ENCODE results near the gene MAP2K3. TPM values are rescaled to one million over a fixed set of nuclear protein-coding genes. Genes with fewer than 3 reads are reported as not detected.
"Not testable (repeated sequence)": the region's sequence is repeated elsewhere in the genome, so short reads cannot be mapped to it uniquely, and the experiment has no call there.

Gene MAP2K3
- total and polyA plus RNA-seq, 2 experiments from 2014 or later, result 42.6 to 119 TPM

GRCh38 chr17:21349358-21350050 lies 65.0 kb downstream of the MAP2K3 start:
- 62 to 63% methylated on average over 5 of the region's 6 CpGs for WGBS, 2 experiments (ENCODE audit: low coverage in 1 of 2, low lambda C conversion rate in 2 of 2, missing lambda C conversion rate in 2 of 2)
- H3F3A ChIP-seq (ENCODE audit: insufficient read depth); H3K27ac ChIP-seq; H3K36me3 ChIP-seq (ENCODE audit: low read depth); H2AFZ ChIP-seq; in situ Hi-C loops (cut with MboI); H3K4me1 ChIP-seq (ENCODE audit: insufficient read depth); H3K9me3 ChIP-seq (ENCODE audit: low read depth); H3K9ac ChIP-seq; H3K9me2 ChIP-seq (ENCODE audit: insufficient read depth); H3K4me3 ChIP-seq; DNase-seq; H4K20me1 ChIP-seq (ENCODE audit: insufficient read depth); H3K4me2 ChIP-seq (ENCODE audit: unreplicated experiment); H3K79me2 ChIP-seq (ENCODE audit: insufficient read depth); H3K27me3 ChIP-seq (replicated peaks; ENCODE audit: insufficient read depth): not testable (repeated sequence)

- DNase-seq, result not testable (repeated sequence)
Observed at GRCh38 chr17:21350495-21350894, 66.0 kb downstream of the MAP2K3 start.

GRCh38 chr17:21351366-21352065 lies 67.0 kb downstream of the MAP2K3 start:
- DNase-seq, result no peak
- Histone ChIP-seq H3K9me3 (ENCODE audit: low read depth) (no peaks in the 10 kb centered on the region), H3F3A (ENCODE audit: insufficient read depth) (no peaks in the 10 kb centered on the region), H3K27ac (no peak overlapping the region), H3K79me2 (ENCODE audit: insufficient read depth) (no peaks in the 10 kb centered on the region), H3K4me1 (ENCODE audit: insufficient read depth) (peaks cover 3% of the 10 kb centered on the region; the same call in 1 of the 2 replicates), H3K4me3 (no peak overlapping the region), H2AFZ (no peak overlapping the region), H3K36me3 (ENCODE audit: low read depth) (no peaks in the 10 kb centered on the region), H3K27me3 (replicated peaks; ENCODE audit: insufficient read depth) (0 out of 2 replicates have a peak, but pooled peaks cover 4% of the 10 kb centered on the region), H3K9ac (no peak overlapping the region), H3K4me2 (ENCODE audit: unreplicated experiment) (no peak overlapping the region), H3K9me2 (ENCODE audit: insufficient read depth) (no peaks in the 10 kb centered on the region), H4K20me1 (ENCODE audit: insufficient read depth) (no peaks in the 10 kb centered on the region)
- no peak for TF ChIP-seq EZH2phosphoT487 (IDR thresholded peaks at IDR 0.05; ENCODE audit: insufficient read depth, low read depth)
- no peak for TF ChIP-seq EZH2 (IDR thresholded peaks at IDR 0.05; ENCODE audit: insufficient read depth, poor library complexity, severe bottlenecking)
- in situ Hi-C loops (cut with MboI), result no loop called here
- 63 to 65% methylated on average over 3 of the region's 3 CpGs for WGBS, 2 experiments (ENCODE audit: low coverage in 1 of 2, low lambda C conversion rate in 2 of 2, missing lambda C conversion rate in 2 of 2)

More at GRCh38 chr17:21350495-21350894, 66.0 kb downstream of the MAP2K3 start:
- H3K9ac ChIP-seq; H3K9me3 ChIP-seq (ENCODE audit: low read depth); H3F3A ChIP-seq (ENCODE audit: insufficient read depth); H3K79me2 ChIP-seq (ENCODE audit: insufficient read depth); H3K9me2 ChIP-seq (ENCODE audit: insufficient read depth); H3K4me1 ChIP-seq (ENCODE audit: insufficient read depth); H3K27ac ChIP-seq; H3K36me3 ChIP-seq (ENCODE audit: low read depth); H3K4me3 ChIP-seq; H3K27me3 ChIP-seq (replicated peaks; ENCODE audit: insufficient read depth); in situ Hi-C loops (cut with MboI); H3K4me2 ChIP-seq (ENCODE audit: unreplicated experiment); H4K20me1 ChIP-seq (ENCODE audit: insufficient read depth); H2AFZ ChIP-seq: not testable (repeated sequence)
- 70 to 88% methylated on average over 15 to 17 of the region's 19 CpGs for whole genome bisulfite sequencing, 2 experiments (ENCODE audit: low coverage in 1 of 2, low lambda C conversion rate in 2 of 2, missing lambda C conversion rate in 2 of 2)

GRCh38 chr17:21352221-21352980 lies 67.9 kb downstream of the MAP2K3 start:
- H3K27me3 ChIP-seq (replicated peaks; ENCODE audit: insufficient read depth), result 0 out of 2 replicates have a peak, but pooled peaks cover 4% of the 10 kb centered on the region
- H3K4me1 ChIP-seq (ENCODE audit: insufficient read depth), result peaks cover 3% of the 10 kb centered on the region; the same call in 1 of the 2 replicates
- no peak for DNase-seq
- H3K9me3 ChIP-seq (ENCODE audit: low read depth), result no peaks in the 10 kb centered on the region
- no peaks in the 10 kb centered on the region for H3K9me2 ChIP-seq (ENCODE audit: insufficient read depth)
- H3K27ac ChIP-seq, result no peak overlapping the region
- no peaks in the 10 kb centered on the region for H3F3A ChIP-seq (ENCODE audit: insufficient read depth)
- no peak overlapping the region for H3K9ac ChIP-seq
- H3K79me2 ChIP-seq (ENCODE audit: insufficient read depth), result no peaks in the 10 kb centered on the region
- no peak overlapping the region for H2AFZ ChIP-seq
- 75 to 78% methylated on average over 17 to 23 of the region's 23 CpGs for WGBS, 2 experiments (ENCODE audit: low coverage in 1 of 2, low lambda C conversion rate in 2 of 2, missing lambda C conversion rate in 2 of 2)
- H3K4me3 ChIP-seq, result no peak overlapping the region
- in situ Hi-C loops (cut with MboI), result no loop called here
- no peak for TF ChIP-seq EZH2phosphoT487 (IDR thresholded peaks at IDR 0.05; ENCODE audit: insufficient read depth, low read depth)
- no peak for TF ChIP-seq EZH2 (IDR thresholded peaks at IDR 0.05; ENCODE audit: insufficient read depth, poor library complexity, severe bottlenecking)
- no peaks in the 10 kb centered on the region for H3K36me3 ChIP-seq (ENCODE audit: low read depth)
- H3K4me2 ChIP-seq (ENCODE audit: unreplicated experiment), result no peak overlapping the region
- no peaks in the 10 kb centered on the region for H4K20me1 ChIP-seq (ENCODE audit: insufficient read depth)

All from GM23248 (cell line).